Activated CD4-positive, alpha-beta T cell treated with anti-CD3 and anti-CD28 coated beads, Interleukin-10, Interleukin-2, amounts not matched to agents 100 ng/mL and 50 ng/mL, durations not matched to agents 16 hours and 8 hours (primary cell): ENCODE data around the gene ZNF324.
"Not testable (repeated sequence)": the region's sequence is repeated elsewhere in the genome, so short reads cannot be mapped to it uniquely, and the experiment has no call there.

ENCODE experiments used
- DNase-seq: peaks from one replicate; pipeline ENCODE4 v3.0.0-alpha.2; 2020

The ZNF324 gene

GRCh38 chr19:58473775-58474174 lies 6.9 kb downstream of the ZNF324 start:
- DNase-seq = no peak

GRCh38 chr19:58474291-58474996 lies 7.6 kb downstream of the ZNF324 start:
- DNase-seq = no peak

GRCh38 chr19:58474997-58475713 lies 8.3 kb downstream of the ZNF324 start:
- no peak for DNase-seq

GRCh38 chr19:58475714-58476497 lies 9.0 kb downstream of the ZNF324 start, which contains the start of gene ZNF446:
TSS of gene ZNF446 (plus strand) at chr19:58476352. CDS start at chr19:58477219, 867 bp downstream.
- peak; percentile 98 for DNase-seq

GRCh38 chr19:58476498-58477015 lies 9.7 kb downstream of the ZNF324 start:
- DNase-seq = no peak

GRCh38 chr19:58477130-58477529 lies 10.2 kb downstream of the ZNF324 start:
- no peak for DNase-seq

GRCh38 chr19:58477871-58478270 lies 11.0 kb downstream of the ZNF324 start:
- no peak for DNase-seq

GRCh38 chr19:58479303-58479702 lies 12.4 kb downstream of the ZNF324 start:
- no peak for DNase-seq

- DNase-seq = no peak
Observed at GRCh38 chr19:58479736-58480480, 13.0 kb downstream of the ZNF324 start.

- DNase-seq = no peak
Observed at GRCh38 chr19:58480481-58480830, 13.6 kb downstream of the ZNF324 start.

GRCh38 chr19:58480831-58481230 lies 14.0 kb downstream of the ZNF324 start:
- no peak for DNase-seq

GRCh38 chr19:58482372-58482771 lies 15.5 kb downstream of the ZNF324 start:
- DNase-seq = no peak

- no peak for DNase-seq
Observed at GRCh38 chr19:58483776-58484175, 16.9 kb downstream of the ZNF324 start.

- not testable (repeated sequence) for DNase-seq
Observed at GRCh38 chr19:58484349-58484748, 17.5 kb downstream of the ZNF324 start.

- no peak for DNase-seq
Observed at GRCh38 chr19:58491393-58491792, 24.5 kb downstream of the ZNF324 start.

- DNase-seq = no peak
Observed at GRCh38 chr19:58492265-58492664, 25.4 kb downstream of the ZNF324 start.

- no peak for DNase-seq
Observed at GRCh38 chr19:58497634-58498170, 30.8 kb downstream of the ZNF324 start.

- no peak for DNase-seq
Observed at GRCh38 chr19:58498316-58499020, 31.6 kb downstream of the ZNF324 start.

GRCh38 chr19:58499021-58499927 lies 32.4 kb downstream of the ZNF324 start:
- peak; percentile 100 for DNase-seq

GRCh38 chr19:58500242-58500641 lies 33.4 kb downstream of the ZNF324 start:
- DNase-seq = no peak
